GM12891 (cell line): ENCODE results near the gene MADD.

Source experiments
- PAX5 ChIP-seq: IDR thresholded peaks from 2 replicates; pipeline ENCODE4 v1.6.1; 2011; ENCODE audit warnings: low read length, moderate library complexity, mild to moderate bottlenecking; ENCODE audit not compliant: insufficient read depth, severe bottlenecking
- POLR2A ChIP-seq: IDR thresholded peaks from 2 replicates; pipeline ENCODE4 v1.6.1; 2011; ENCODE audit warnings: low read depth, low read length, control low read depth
- POLR2AphosphoS5 ChIP-seq: IDR thresholded peaks from 2 replicates; pipeline ENCODE4 v1.6.1; 2011; ENCODE audit warnings: low read depth, low read length, control low read depth
- SPI1 ChIP-seq: IDR thresholded peaks from 2 replicates; pipeline ENCODE4 v1.6.1; 2011; ENCODE audit warnings: low read depth, low read length, control low read depth
- TAF1 ChIP-seq: IDR thresholded peaks from 2 replicates; pipeline ENCODE4 v1.6.1; 2011; ENCODE audit warnings: low read depth, low read length, control low read depth

DNA sequence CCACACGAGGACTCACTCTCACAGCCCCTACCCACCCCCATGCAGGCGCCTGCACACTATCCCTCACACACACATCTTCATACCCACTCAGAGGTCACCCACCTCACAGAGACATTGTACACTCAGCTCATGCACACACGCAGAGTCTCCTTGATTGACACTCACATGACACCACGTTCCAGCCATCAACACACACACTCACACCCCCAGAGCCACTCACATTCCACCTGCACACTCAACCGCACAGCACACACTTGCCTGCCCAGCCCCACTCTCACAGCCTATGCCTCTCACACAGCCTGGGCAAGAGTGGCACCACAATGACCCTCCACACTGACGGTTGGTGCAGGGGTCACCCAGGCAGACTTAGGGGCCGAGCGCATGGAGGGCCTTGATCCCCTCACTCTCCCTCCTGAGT is 106.2 kb downstream of the MADD start:
- no peak for TF ChIP-seq POLR2A
- no peak for TF ChIP-seq POLR2AphosphoS5
- no peak for TF ChIP-seq TAF1
- no peak for TF ChIP-seq PAX5
- no peak for TF ChIP-seq SPI1
